Hematopoietic multipotent progenitor cell treated with erythropoietin and hydrocortisone succinate and interleukin-3 and kit ligand, for 17 days (in vitro differentiated cells): ENCODE measurements around the gene HNRNPR.
"Not testable (repeated sequence)": the region's sequence is repeated elsewhere in the genome, so short reads cannot be mapped to it uniquely, and the experiment has no call there.

Experiments used
- DNase-seq: peaks from one replicate; pipeline ENCODE4 v3.0.0-alpha.2; 2015; ENCODE audit warnings: low spot score

HNRNPR gene

GRCh38 chr1:23330846-23331245 is 13.2 kb downstream of the HNRNPR start:
- no peak for DNase-seq

- no peak for DNase-seq
Measured at GRCh38 chr1:23325393-23325792, 18.7 kb downstream of the HNRNPR start.

GRCh38 chr1:23322770-23323169 is 21.3 kb downstream of the HNRNPR start:
- DNase-seq = no peak

DNA sequence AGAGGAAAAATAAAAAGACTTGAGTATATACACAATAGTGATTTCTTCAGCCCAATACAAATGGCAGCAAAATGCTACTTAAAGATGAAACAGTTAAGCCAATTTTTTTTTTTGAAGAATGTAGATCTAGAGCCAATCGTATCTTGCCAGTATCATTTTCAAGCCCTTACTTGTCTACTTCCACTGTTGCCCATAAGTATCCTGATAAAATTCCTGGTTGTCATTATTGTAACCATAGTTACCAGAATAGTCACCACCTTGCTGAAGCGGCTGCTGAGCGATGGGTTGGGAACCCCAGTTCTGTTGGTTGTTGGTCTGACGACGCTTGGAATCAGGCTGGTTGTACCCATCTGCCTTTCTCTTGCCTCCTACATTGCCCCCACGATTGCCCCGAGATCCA is 33.8 kb downstream of the HNRNPR start:
- not testable (repeated sequence) for DNase-seq

GRCh38 chr1:23304140-23304620 is 39.9 kb downstream of the HNRNPR start:
- no peak for DNase-seq

DNA sequence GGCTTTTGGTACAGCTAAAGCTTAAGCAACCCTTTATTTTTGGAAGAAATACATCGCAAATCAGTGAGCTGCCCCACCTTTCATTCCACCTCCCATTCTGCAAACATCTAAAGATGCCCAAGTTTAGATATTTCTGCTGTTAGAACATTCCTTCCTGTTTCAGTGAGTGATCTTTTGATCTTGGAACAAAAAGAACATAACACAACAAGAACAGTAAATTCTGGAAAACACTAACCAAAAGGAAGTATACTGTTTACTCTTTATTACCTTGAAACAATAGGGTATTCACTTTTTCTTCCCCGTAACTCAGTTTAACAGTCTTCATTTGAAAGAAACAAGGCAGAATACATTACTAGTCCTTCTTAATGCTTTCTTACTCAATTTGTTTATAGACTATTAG is 40.6 kb downstream of the HNRNPR start:
- no peak for DNase-seq

- no peak for DNase-seq
Measured at GRCh38 chr1:23296931-23297330, 47.2 kb downstream of the HNRNPR start.

DNA sequence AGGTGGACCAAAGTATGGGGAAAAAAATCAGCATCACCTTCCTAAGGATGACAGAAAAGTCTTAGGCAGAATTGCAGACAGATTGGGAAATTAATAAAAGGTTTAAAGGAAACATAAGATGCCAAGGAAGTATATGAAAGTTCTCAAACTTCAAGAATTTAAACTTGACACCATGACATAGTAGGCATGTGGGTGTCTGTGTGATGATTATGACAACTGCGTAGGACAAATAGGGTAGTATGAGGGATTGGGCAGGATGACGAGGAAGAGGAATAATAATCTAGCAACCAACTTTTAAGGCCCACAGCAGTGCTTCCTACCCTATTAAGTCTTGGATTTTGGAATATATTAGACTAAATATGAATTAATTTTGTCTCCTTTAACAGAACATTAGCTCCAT is 52.4 kb downstream of the HNRNPR start:
- DNase-seq = no peak

GRCh38 chr1:23290836-23291565 is 53.1 kb downstream of the HNRNPR start:
- DNase-seq = no peak

DNA sequence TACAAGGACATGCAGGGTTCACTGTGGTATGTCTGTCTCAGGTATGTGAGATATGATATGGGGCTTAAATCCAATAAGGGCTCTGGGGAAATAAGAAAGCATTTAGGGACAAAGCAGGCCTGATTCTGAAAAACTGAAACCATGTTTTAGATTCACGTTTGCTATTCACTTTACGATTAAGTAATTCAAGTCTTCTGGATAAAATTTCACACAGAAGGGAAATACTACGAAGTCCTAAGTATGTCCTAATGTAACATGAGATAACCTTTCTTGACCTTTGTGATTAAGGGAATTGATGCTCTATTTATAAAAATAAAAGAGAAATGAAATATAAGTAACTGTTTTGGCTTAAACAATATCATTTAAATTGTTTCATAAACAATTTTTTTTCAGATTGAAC is 55.4 kb downstream of the HNRNPR start:
- DNase-seq = no peak

GRCh38 chr1:23288201-23288600 is 55.9 kb downstream of the HNRNPR start:
- DNase-seq = no peak

DNA sequence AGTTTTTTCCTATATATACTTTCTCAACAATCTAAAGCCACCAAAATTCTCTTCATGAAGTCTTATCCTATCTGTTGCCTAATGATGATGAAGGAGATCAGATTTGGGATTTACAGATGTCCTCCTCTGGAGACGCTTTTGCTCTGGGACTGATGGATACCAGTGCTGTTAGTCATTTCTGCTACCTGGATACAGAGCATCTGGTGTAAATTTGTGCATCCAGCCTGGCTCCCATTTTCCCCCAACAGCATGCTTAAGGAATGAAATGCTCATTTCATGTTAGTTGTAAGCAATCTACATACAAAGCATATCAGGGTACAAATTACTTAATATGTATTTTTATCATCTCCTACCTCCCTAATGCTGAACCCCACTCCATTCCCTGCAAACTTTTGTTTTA is 57.7 kb downstream of the HNRNPR start:
- DNase-seq = no peak

DNA sequence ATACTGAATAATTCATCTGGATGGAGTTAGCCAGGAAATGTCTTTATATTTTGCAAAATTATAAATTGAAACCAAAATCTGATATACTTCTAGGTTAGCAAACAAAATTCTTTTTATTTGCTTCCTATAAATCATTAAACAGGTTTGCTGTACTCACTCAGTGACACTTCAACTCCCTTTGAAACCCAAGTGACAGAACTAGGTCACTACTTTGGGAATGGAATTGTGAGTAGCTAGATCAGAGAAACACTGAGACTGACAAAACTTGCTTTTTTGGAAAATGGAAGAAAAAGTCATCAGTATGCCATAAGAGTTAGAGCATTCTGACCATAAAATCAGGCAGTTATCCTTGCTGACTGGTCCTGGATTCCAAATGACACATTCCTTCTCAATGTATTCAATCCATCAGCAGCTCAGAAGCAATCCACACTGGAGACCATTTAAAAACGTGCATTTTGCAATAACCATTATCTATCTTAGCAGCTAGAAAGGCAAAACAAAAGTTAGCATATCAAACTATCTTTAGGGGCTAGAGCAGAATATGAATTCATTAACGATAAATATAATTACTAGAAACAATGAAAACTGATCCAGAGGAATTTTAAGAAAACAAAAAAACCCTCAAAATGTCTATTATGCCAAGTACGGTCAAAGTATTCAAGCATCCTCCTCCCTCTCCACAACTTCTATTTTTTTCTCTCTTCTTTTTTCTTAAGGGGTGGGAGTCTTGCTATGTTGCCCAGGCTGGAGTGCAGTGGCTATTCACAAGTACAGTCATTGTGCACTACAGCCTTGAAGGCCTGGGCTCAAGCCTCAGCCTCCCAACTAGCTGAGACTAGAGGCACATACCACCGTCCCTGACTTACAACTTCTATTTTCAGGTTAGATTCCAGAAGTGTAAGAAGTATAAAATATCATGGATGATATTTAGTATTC is 60.1 kb downstream of the HNRNPR start:
- no peak for DNase-seq

- no peak for DNase-seq
Measured at GRCh38 chr1:23282957-23283356, 61.1 kb downstream of the HNRNPR start.

GRCh38 chr1:23278717-23279116 is 65.4 kb downstream of the HNRNPR start:
- DNase-seq = no peak

GRCh38 chr1:23276531-23276930 is 67.6 kb downstream of the HNRNPR start:
- DNase-seq = no peak

- DNase-seq = no peak
Measured at GRCh38 chr1:23274134-23274505, 70.0 kb downstream of the HNRNPR start.

GRCh38 chr1:23273450-23274133 is 70.5 kb downstream of the HNRNPR start:
- DNase-seq = no peak

DNA sequence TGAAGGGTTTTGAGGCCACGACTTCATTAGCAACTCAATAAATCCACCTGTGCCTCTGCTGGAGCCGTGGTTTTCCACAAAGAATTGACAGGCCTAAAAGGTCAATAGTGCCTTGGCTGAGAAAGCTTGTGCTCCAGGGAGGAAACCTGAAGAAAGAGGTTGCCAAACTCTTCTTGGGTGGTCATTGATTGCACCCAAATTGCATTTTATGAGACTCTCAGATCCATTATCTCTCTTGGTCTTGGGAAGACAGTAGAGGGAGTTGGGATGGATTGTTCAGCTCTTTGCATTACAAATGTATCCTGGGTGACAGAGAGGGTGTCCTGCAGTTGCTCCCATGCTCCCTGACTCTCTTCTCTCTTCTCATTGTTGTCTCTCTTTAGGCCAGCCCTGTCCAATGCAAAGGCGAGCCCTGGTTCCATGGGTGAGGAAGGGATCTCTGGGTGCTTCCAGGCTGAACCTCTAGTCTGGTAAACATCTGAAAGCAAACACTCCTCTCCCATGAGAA is 80.7 kb downstream of the HNRNPR start:
- no peak for DNase-seq

DNA sequence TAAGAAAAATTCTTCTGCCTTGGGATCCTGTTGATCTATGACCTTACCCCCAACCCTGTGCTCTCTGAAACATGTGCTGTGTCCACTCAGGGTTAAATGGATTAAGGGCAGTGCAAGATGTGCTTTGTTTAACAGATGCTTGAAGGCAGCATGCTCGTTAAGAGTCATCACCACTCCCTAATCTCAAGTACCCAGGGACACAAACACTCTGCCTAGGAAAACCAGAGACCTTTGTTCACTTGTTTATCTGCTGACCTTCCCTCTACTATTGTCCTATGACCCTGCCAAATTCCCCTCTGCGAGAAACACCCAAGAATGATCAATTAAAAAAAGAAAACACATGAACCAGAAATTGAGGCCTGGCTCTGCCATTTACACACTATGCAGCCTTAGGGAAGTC is 86.0 kb downstream of the HNRNPR start:
- not testable (repeated sequence) for DNase-seq

GRCh38 chr1:23257371-23257770 is 86.7 kb downstream of the HNRNPR start:
- DNase-seq = not testable (repeated sequence)
